HUDEP-2 (cell line): ENCODE results near the gene CACNA1A.
"Not testable (repeated sequence)": the region's sequence is repeated elsewhere in the genome, so short reads cannot be mapped to it uniquely, and the experiment has no call there.

Source experiments
- DNase-seq, 76 experiments: peaks; one replicate each; lab custom pipeline; 2025; ENCODE audit not compliant: unreplicated experiment in 76 of 76; lab: John Stamatoyannopoulos, UW

CACNA1A gene

GRCh38 chr19:13209484-13210338 is 296.6 kb downstream of the CACNA1A start:
- DNase-seq, result peak in 1 of 76 experiments; percentile 10

- no peak for DNase-seq
These were observed 297.4 kb downstream of the CACNA1A start for GRCh38 chr19:13208672-13209483.

DNA sequence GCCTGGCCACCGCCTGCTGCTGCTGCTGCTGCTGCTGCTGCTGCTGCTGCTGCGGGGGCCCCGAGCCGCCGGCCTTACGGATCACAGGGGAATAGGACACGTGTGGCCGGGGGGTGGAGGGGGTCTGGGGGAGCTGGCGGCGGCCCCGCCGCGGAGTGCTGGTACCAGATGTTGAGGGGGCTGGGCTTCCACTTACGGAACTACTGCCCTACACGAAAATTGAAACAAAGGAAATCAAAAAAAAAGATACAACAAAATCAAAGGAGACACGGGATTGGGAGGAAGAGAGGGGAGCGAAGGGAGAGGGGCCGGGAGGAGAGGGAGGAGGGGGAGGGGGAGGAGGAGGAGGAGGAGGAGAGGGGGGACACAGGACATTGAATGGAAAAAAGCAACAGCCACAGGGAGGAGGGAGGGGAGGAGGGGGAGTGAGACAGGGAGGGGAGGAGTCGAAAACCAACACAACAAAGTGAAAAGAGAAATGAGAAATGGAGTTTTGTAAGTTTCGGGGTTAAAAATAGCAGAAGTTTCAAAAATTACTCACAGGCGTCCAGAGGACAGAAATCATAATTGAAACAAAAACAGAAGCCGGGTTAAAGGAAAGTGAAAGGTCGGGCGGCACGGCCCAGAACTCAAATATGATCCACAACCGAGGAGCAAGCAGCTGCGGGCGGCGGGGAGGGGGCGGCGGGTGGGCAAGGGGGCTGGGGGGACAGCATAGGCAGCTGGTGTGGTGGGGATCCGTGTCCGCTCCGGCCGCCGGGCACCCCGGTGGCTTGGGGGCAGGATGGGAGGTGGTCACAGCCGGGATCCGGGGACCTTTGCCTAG is 298.2 kb downstream of the CACNA1A start:
- peak in 22 of 76 experiments; percentile 8 to 52 (median 25) for DNase-seq

DNA sequence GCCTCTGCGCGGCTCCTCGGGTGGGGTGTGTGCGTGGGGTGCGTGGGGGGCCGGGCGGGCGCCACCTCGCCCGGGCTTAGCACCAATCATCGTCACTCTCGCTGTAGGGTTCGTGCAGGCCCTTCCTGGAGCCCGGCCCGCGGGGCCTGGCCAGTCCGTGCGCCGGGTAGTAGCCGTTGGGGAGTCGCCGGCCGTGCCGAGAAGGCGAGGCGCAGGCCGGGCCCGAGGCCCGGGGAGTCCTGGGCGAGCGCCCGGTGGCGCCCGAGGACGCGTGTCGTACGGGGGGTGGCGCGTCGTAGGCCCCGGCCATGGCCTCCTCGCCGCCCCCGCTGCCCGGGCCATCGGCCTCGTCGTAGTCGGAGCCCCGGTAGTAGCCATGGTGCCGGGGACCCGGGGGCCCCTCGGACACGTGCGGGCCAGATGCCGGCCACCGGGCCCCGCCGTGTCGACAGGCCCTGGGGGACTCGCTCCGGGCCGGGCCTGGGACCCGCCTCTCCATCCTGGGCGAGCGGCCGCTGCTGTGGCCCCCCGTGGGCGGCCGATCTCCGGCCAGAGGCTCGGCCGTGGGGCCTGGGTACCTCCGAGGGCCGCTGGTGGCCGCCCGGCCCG is 298.9 kb downstream of the CACNA1A start:
- peak in 47 of 76 experiments; percentile 13 to 60 (median 41) for DNase-seq

DNA sequence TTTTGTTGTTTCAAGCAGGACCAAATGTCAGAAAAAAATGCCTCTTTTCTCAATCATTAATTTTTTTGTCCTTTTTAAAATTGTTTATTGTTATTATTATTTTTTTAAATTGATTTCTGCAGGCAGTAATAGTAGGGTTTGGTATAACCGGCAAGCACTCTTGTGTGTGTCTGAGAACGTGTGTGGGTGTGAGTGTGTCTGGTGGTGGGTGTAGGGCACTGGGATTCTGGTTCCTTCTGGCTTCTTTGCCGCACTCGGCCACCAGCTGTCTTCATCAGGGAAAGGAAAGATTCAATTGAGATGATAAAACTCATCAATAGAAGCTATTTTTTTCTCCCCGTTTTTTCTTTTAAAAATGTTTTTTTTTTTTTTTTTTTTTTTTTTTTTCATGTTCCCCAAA is 299.7 kb downstream of the CACNA1A start:
- no peak for DNase-seq

DNA sequence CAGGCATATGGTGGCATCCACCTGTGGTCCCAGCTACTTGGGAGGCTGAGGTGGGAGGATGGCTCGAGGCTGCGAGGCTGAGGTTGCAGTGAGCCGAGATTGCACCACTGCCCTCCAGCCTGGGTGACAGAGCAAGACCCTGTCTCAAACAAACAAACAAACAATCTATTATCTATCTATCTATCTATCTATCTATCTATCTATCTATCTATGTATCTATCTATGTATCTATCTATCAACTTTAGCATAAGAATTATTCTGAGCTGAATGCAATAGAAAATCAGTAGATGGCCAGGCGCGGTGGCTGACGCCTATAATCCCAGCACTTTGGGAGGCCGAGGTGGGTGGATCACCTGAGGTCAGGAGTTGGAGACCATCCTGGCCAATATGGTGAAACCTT is 304.2 kb downstream of the CACNA1A start:
- DNase-seq, result not testable (repeated sequence)

DNA sequence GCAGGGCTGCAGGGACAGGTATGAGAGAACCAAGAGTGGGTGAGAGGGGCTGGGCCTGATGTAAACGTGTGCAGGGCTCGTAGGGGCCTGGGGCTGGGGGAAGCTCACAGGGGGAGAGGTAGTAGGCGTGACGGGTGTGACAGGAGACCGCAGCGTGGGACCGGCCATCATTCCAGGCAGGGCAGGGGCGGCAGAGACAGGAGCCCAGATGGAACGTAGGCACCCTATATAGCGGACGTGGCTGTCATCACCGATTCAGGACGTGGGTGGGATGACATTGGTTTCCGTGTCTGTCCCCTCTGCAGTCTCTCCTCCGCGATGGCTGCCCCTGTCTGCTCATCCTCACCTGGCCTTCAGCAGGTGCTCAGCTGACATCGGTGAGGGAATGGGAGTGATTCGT is 307.6 kb downstream of the CACNA1A start:
- no peak for DNase-seq

DNA sequence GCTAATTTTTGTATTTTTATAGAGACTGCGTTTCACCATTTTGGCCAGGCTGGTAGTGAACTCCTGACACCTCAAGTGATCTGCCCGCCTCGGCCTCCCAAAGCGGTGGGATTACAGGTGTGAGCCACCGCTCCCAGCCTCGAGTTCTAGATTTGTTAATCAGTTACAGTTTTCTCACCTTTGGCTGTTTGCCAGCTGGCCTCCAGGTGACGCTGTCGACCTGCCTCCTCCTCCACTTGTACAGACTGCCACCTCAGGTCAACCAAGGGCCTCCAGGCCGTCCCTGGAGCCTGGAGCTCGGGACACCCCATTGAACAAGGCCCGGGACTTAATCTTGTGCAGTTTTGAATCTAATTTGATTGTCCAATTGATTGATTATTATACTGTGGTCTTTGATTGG is 310.6 kb downstream of the CACNA1A start:
- peak in 4 of 76 experiments; percentile 6 to 35 (median 11) for DNase-seq

GRCh38 chr19:13190781-13191540 is 315.3 kb downstream of the CACNA1A start:
- DNase-seq, result no peak

GRCh38 chr19:13189600-13189999 is 316.7 kb downstream of the CACNA1A start:
- DNase-seq, result no peak

DNA sequence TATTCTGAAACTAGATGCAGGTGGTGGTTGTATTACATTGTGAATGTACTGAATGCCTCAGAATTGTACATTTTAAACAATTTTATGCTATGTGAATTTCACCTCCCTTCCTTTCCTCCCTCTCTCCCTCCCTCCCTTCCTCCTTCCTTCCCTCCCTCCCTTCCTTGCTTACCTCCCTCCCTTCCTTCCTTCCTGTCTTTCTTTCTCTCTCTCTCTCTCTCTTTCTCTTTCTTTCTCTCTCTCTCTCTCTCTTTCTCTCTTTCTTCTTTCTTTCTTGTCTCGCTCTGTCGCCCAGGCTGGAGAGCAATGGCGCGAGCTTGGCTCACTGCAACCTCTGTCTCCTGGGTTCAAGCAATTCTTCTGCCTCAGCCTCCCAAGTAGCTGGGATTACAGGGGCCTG is 318.9 kb downstream of the CACNA1A start:
- no peak for DNase-seq

- DNase-seq, result not testable (repeated sequence)
These were observed 319.6 kb downstream of the CACNA1A start for GRCh38 chr19:13186688-13187087.

GRCh38 chr19:13185763-13186657 is 320.3 kb downstream of the CACNA1A start:
- DNase-seq, result not testable (repeated sequence)

GRCh38 chr19:13184926-13185325 is 321.4 kb downstream of the CACNA1A start:
- not testable (repeated sequence) for DNase-seq

DNA sequence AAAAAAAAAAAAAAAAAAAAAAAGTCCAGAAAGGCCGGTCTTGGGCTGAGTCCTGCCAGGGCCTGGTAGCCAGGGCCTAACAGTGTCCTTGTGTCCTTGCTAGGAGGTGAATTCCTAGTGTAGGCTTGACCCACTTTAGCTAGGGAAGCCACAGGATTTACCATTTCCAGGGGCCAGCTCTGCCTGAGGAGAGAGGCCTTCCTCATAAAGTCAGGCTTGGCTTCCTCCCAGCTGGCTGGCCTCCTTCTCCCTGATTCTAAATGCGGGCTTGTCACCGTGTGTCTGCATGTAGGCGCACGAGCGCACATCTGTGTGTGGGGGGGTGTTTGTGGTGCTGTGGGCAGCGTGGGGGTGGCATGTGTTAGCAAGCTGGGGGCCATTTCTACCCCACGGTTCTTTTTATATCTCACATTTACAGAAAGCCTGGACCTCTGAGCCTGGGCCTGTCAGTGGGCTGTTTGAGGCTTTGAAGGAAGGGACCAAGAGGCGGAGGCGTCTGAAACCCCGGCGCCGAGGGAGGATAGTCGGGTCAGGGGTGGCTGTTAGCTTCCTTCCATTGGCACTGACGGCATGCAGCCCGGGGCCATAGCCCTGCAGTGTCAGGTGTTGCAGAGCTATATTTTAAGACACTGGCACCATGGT is 324.4 kb downstream of the CACNA1A start:
- DNase-seq, result peak in 39 of 76 experiments; percentile 10 to 69 (median 32)

DNA sequence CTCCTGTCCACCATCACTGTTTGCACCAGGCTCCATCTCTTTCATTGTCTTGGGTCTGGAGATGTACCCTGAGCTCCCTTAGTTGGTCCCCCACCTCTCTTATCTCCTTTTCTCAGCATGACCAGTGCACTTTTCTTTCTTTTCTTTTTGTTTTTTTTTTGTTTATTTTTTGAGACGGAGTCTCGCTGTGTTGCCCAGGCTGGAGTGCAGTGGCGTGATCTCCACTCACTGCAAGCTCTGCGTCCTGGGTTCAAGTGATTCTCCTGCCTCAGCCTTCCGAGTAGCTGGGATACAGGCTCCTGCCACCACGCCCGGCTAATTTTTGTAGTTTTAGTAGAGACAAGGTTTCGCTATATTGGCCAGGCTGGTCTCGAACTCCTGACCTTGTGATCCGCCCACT is 328.0 kb downstream of the CACNA1A start:
- DNase-seq, result not testable (repeated sequence)

DNA sequence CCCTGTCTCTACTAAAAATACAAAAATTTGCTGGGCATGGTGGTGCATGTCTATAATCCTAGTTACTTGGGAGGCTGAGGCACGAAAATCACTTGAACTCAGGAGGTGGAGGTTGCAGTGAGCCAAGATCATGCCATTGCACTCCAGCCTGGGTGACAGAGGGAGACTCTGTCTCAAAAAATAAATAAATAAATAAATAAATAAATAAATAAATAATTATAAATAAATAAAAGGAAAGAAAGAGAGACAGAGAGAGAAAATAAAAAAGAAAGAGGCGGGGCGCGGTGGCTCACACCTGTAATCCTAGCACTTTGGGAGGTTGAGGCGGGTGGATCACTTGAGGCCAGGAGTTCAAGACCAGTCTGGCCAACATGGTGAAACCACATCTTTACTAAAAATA is 328.7 kb downstream of the CACNA1A start:
- not testable (repeated sequence) for DNase-seq

GRCh38 chr19:13176345-13176744 is 329.9 kb downstream of the CACNA1A start:
- no peak for DNase-seq
